Endothelial cell of umbilical vein (primary cell): ENCODE results near the gene CLCN2. TPM values are rescaled to one million over a fixed set of nuclear protein-coding genes. Genes with fewer than 3 reads are reported as not detected.

ENCODE experiments used
- BruUV-seq: library from RNA; stranded (reverse); fragments of 400-500 nt; replicated peaks from 2 replicates; lab custom pipeline; 2021; lab: Mats Ljungman, UMichigan
- CTCF ChIA-PET: fragments of 300-600, 350-600 bp; sonication (Branson Sonifier 250); formaldehyde crosslinking; loops from one replicate; lab custom pipeline; 2021; ENCODE audit warnings: antibody characterized with exemption, inconsistent platforms; lab: Charles Lee
- POLR2A ChIA-PET: fragments of 300-600, 350-600 bp; sonication (Branson Sonifier 250); formaldehyde crosslinking; loops from one replicate; lab custom pipeline; 2021; ENCODE audit warnings: antibody characterized with exemption, inconsistent platforms; lab: Charles Lee
- DNase-seq: peaks from one replicate; pipeline ENCODE4 v3.0.0-alpha.2; 2011; ENCODE audit warnings: low read depth, low spot score
- FAIRE-seq: peaks from 2 replicates; lab custom pipeline; 2011; peaks lifted over from hg19 to GRCh38; lab: Jason Lieb, UNC
- H2AFZ ChIP-seq: 2 replicates; pipeline ENCODE4 v1.6.0; 2012; ENCODE audit warnings: low read depth, low read length, control low read depth, inconsistent platforms
- H3K27ac ChIP-seq: 2 replicates; pipeline ENCODE4 v1.5.1; 2011; ENCODE audit warnings: low read depth, mild to moderate bottlenecking, control low read depth, low read length, moderate library complexity; ENCODE audit not compliant: insufficient read depth
- H3K27me3 ChIP-seq, 2 experiments: 2 replicates each; pipeline versions ENCODE4 v1.6.0 to v1.6.1; 2011; ENCODE audit warnings: low read length in 2 of 2, mixed read lengths in 1 of 2; ENCODE audit not compliant: control insufficient read depth in 2 of 2, insufficient read depth in 2 of 2
- H3K36me3 ChIP-seq, 2 experiments: 2 replicates in 1 of 2; 3 replicates in 1 of 2; pipeline ENCODE4 v1.5.1; 2011; ENCODE audit warnings: low read length in 2 of 2, mild to moderate bottlenecking in 1 of 2, moderate library complexity in 1 of 2; ENCODE audit not compliant: control insufficient read depth in 2 of 2, insufficient read depth in 2 of 2; ENCODE audit errors: extremely low read depth in 1 of 2
- H3K4me1 ChIP-seq: 3 replicates; pipeline ENCODE4 v1.5.1; 2011; ENCODE audit warnings: mild to moderate bottlenecking, low read length; ENCODE audit not compliant: control insufficient read depth, insufficient read depth; ENCODE audit errors: extremely low read depth
- H3K4me2 ChIP-seq: 2 replicates; pipeline ENCODE4 v1.6.1; 2011; ENCODE audit warnings: low read length, control low read depth, mixed read lengths; ENCODE audit not compliant: insufficient read depth
- H3K4me3 ChIP-seq, 3 experiments: fragments of 200-600 bp in 1 of 3; sonication (generic), shearing (Covaris generic) in 1 of 3; replicated peaks in 1 of 3; 2 replicates each; pipeline ENCODE4 v1.5.1; 2011 to 2016; ENCODE audit warnings: control low read depth in 3 of 3, low read length in 3 of 3, mild to moderate bottlenecking in 2 of 3, inconsistent platforms in 1 of 3, low read depth in 1 of 3, moderate library complexity in 1 of 3; ENCODE audit not compliant: insufficient read depth in 1 of 3
- H3K79me2 ChIP-seq: 2 replicates; pipeline ENCODE4 v1.6.0; 2012; ENCODE audit warnings: low read length, inconsistent platforms; ENCODE audit not compliant: control insufficient read depth, insufficient read depth
- H3K9ac ChIP-seq: replicated peaks from 2 replicates; pipeline ENCODE3; 2011; ENCODE audit warnings: low read length, control low read depth; ENCODE audit not compliant: insufficient read depth; ENCODE audit errors: extremely low read depth
- H3K9me1 ChIP-seq: replicated peaks from 3 replicates; pipeline ENCODE4 v1.6.0; 2011; ENCODE audit warnings: mild to moderate bottlenecking, low read length; ENCODE audit not compliant: control insufficient read depth, insufficient read depth; ENCODE audit errors: extremely low read depth
- H3K9me3 ChIP-seq: replicated peaks from 2 replicates; pipeline ENCODE4 v1.5.1; 2012; ENCODE audit warnings: low read length, inconsistent platforms; ENCODE audit not compliant: control insufficient read depth, insufficient read depth
- H4K20me1 ChIP-seq: replicated peaks from 2 replicates; pipeline ENCODE3; 2011; ENCODE audit warnings: mild to moderate bottlenecking, low read length; ENCODE audit not compliant: control insufficient read depth, insufficient read depth; ENCODE audit errors: extremely low read depth
- CTCF ChIP-seq, 2 donors: IDR thresholded peaks; 1 replicate in 1 of 2; 2 replicates in 1 of 2; pipeline ENCODE4 v1.5.1; 2011; ENCODE audit warnings: low read length in 2 of 2, mild to moderate bottlenecking in 2 of 2, moderate library complexity in 2 of 2, control low read depth in 1 of 2, inconsistent platforms in 1 of 2, low read depth in 1 of 2; ENCODE audit not compliant: insufficient read depth in 1 of 2; ENCODE audit errors: extremely low read depth in 1 of 2
- FOS ChIP-seq: IDR thresholded peaks from 2 replicates; pipeline ENCODE4 v1.6.1; 2011; ENCODE audit warnings: mild to moderate bottlenecking, low read length, moderate library complexity, borderline replicate concordance; ENCODE audit not compliant: insufficient read depth
- POLR2AphosphoS5 ChIP-seq: IDR thresholded peaks from 2 replicates; pipeline ENCODE4 v1.6.1; 2012; ENCODE audit warnings: low read depth, mild to moderate bottlenecking, control low read depth, low read length, moderate library complexity; ENCODE audit not compliant: insufficient read depth
- dilution Hi-C: fragments of 300-500 bp; cut with MboI; formaldehyde crosslinking; loops from one replicate; pipeline ENCODE4 v1.15.0; 2019; ENCODE audit warnings: low sequenced_read_pairs; ENCODE audit not compliant: extremely low pct_ligation_motif_present
- intact Hi-C: fragments of 100-400 bp; cut with micrococcal nuclease; formaldehyde crosslinking; loops from one replicate; pipeline ENCODE4 v1.10.0; 2022
- polyA plus RNA-seq, 4 experiments: library from polyadenylated mRNA; depleted of rRNA in 3 of 4; stranded (reverse) in 3 of 4; unstranded in 1 of 4; fragments of >200 nt; gene quantifications; 2 replicates each; pipeline versions ENCODE4 v1.2.1 to v1.2.3, GENCODE V29; 2011 to 2012; ENCODE audit warnings: missing spikeins in 1 of 4
- total RNA-seq: library from RNA; stranded (reverse); gene quantifications from 2 replicates; pipeline ENCODE4 v1.2.3, GENCODE V29; 2021

Gene CLCN2
- total and polyA plus RNA-seq, 2 donors (not counting 3 experiments of a cell fraction or from before 2014, with no cell fraction given) = 3.5 to 6.5 TPM

- POLR2A ChIA-PET = no interaction called here
- H3K27ac ChIP-seq = no peak overlapping the region
- H3K4me1 ChIP-seq = no peaks in the 10 kb centered on the region
- H3K4me2 ChIP-seq = no peak overlapping the region
- no peak overlapping the region for H3K9ac ChIP-seq
- no peaks in the 10 kb centered on the region for H3K79me2 ChIP-seq
- CTCF ChIA-PET = interaction anchor here (0.8 to 1.4 kb wide), 2 partner anchors 8 to 25 kb away, joined by 3 to 5 read pairs; no protein-coding TSS in a partner anchor
- no peaks in the 10 kb centered on the region for H3K9me3 ChIP-seq
- intact Hi-C loops = no loop called here
- peaks cover 6 to 25% of the 10 kb centered on the region in 2 experiments for H3K36me3 ChIP-seq
- dilution Hi-C loops = no loop called here
- no peak overlapping the region for H2AFZ ChIP-seq
- DNase-seq (no peak), FAIRE-seq (no peak)
- no peak overlapping the region for H3K4me3 ChIP-seq
- BruUV-seq = no TSS peak
- no peaks in the 10 kb centered on the region for H3K27me3 ChIP-seq
- H4K20me1 ChIP-seq = no peaks in the 10 kb centered on the region
- no peak for TF ChIP-seq POLR2AphosphoS5
- H3K9me1 ChIP-seq = no peaks in the 10 kb centered on the region
Measured at GRCh38 chr3:184346480-184347190, 14.8 kb downstream of the CLCN2 start.

GRCh38 chr3:184345317-184346144 is 15.9 kb downstream of the CLCN2 start:
- Histone ChIP-seq H3K79me2 (peaks cover 7% of the 10 kb centered on the region), H3K4me1 (peaks cover 7% of the 10 kb centered on the region), H3K27me3 (no peaks in the 10 kb centered on the region), H3K27ac (no peak overlapping the region), H3K4me3 (no peak overlapping the region), H3K9me3 (no peaks in the 10 kb centered on the region), H3K9me1 (no peaks in the 10 kb centered on the region), H4K20me1 (no peaks in the 10 kb centered on the region), H2AFZ (no peak overlapping the region), H3K36me3 (peaks cover 6 to 25% of the 10 kb centered on the region in 2 experiments), H3K4me2 (no peak overlapping the region), H3K9ac (no peak overlapping the region)
- dilution Hi-C loops (no loop called here), intact Hi-C loops (no loop called here)
- ChIA-PET CTCF (interaction anchor here (0.6 to 1.7 kb wide), 8 partner anchors 8 to 196 kb away, joined by 3 to 8 read pairs (median 4); partner anchors contain the start of gene CLCN2), POLR2A (no interaction called here)
- BruUV-seq = no TSS peak
- FAIRE-seq (peak; percentile 78), DNase-seq (peak; percentile 44)
- TF ChIP-seq CTCF (IDR thresholded peaks at IDR 0.05; ENCODE audit: extremely low read depth in 1 of 2, insufficient read depth in 1 of 2, low read depth in 1 of 2, low read length in 2 of 2) = peak; percentile 43 to 59
- no peak for TF ChIP-seq FOS
